ENCODE results near the gene STAB2.

The STAB2 gene

DNA sequence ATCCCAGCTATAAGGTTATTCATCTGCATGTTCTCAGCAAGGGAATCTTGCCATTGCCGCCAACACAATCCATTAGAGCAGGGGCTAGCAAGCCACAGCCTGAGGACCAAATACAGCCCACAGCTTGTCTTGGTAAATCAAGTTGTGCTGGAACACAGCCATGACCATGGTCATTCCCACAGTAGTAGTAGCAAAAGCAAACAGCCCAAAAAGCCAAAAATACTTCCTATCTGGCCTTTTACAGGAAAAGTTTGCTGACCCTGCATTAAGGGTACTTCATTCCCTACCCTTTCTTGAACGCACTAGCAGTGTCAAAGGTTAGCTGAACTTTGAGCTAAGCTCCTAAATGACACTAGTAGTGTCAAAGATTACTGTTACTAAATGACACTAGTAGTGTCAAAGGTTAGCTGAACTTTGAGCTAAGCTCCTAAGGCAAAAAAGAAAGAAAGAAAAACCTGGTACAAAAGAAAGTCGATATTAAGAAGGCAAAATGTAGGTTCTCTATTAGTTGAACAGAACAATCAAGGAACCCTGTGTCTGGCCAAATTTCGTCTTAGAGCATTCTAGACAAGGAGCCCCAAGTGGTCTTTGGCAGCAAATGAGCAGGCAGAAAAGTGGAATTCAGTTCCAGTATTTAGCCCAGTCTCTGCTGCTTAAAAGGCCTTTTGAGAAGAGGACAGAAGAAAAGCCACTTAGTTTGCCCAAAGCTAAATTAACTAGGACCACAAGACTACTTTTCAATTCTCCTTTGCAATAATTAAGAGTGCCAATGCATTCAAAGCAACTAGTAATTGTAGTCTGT is 186.2 kb downstream of the STAB2 start:
- TF ChIP-seq ZNF274 (IDR thresholded peaks at IDR 0.05; ENCODE audit: low read depth, low read length) = no peak
- no peak overlapping the region for H3K4me3 ChIP-seq (ENCODE audit: low read length)

DNA sequence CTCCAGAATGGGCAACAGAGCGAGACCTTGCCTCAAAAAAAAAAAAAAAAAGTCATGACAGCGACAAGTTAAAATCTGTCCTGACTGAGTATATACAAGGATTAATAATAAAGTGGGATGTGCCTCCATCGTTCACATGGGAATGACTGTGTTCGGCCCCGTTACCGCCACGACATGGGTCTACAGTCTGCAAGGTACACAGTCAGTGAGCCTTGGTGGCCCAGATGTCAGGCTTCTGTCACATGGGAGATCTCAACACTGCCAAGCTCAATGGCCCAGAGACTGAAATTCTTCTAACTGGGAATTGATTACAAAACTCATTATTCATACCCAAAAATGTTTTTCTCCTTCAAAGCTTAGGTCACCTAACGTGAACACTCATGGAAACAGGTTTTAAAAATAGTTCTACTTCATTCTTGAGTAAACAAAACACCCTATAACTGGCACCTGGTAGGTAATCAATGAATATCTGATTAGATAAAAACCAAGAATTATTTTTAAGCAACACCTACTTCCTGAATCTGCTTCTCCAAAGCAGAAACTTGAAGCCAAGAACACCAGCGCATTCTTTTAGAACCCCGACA is 188.0 kb downstream of the STAB2 start:
- no peak overlapping the region for H3K4me3 ChIP-seq (ENCODE audit: low read length)
- no peak for TF ChIP-seq ZNF274 (IDR thresholded peaks at IDR 0.05; ENCODE audit: low read depth, low read length)

DNA sequence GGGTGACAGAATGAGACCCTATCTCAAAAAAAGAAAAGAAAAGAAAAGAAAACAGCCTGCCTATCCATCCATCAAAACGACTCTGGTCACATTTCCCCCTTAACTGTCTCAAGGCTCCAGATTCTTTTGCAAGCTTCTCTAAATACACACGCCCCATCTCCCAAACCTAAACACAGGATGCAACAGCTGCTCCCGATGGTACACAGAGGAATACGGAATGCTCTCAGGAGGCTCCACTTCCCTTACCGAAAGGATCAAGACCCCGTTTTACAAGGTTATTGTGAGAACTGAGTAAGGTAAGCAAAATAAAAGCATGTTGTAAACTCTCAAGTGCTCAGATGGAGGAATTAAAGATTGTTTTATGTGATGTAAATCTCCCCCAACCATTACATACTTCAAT is 191.7 kb downstream of the STAB2 start:
- H3K4me3 ChIP-seq (ENCODE audit: low read length) = no peak overlapping the region
- TF ChIP-seq ZNF274 (IDR thresholded peaks at IDR 0.05; ENCODE audit: low read depth, low read length) = no peak

DNA sequence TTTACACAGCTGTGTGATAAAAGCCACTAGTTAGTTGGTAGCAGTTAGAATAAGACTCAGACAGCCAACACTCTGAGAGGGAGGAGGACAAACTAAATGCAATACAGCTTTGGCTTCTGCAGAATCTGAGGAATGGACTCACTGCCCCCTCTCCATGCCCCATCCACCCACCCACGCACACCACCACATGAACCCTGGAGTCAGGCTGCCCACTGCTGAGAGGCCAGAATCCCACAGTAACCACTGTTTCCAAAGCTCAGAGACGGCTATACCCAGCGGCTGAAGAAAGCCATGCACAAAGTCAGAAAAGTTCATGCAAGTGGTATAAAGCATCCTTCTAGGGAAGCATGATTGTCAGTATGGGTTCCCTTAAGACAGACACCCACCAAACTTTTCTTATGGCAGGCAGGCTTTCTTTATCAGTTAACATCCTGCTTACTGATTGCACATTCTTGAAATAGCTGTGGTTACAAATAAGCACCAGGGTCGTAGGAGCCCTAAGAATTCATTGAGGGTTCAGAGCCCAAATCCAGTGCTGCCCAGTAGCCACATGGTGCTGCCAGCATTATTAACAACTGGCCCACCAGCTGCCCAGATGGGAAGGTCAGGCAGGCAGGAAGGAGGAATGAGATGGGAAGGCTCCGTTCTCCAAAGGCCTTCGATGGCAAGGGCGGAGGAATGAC is 192.5 kb downstream of the STAB2 start:
- TF ChIP-seq ZNF274 (IDR thresholded peaks at IDR 0.05; ENCODE audit: low read depth, low read length) = no peak
- H3K4me3 ChIP-seq (ENCODE audit: low read length) = no peak overlapping the region

DNA sequence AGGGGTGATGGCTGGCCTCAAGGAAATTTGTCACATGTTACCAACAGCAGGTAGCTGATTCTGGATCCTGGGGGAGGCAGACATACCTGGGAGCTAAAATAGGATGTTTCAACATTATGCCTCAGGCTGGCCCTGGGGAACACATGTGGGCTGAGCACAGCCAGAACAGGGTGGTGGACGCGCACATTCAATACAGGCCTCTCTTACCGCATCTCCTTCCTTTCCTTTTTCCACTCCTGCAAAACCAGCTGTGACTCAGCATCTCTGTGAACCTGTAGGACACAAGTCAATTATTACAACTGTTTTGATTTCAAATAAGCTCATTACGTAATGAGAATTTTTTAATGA is 193.0 kb downstream of the STAB2 start:
- TF ChIP-seq ZNF274 (IDR thresholded peaks at IDR 0.05; ENCODE audit: low read depth, low read length) = no peak
- H3K4me3 ChIP-seq (ENCODE audit: low read length) = no peak overlapping the region

GRCh38 chr12:103780992-103781391 is 193.9 kb downstream of the STAB2 start:
- no peak for TF ChIP-seq ZNF274 (IDR thresholded peaks at IDR 0.05; ENCODE audit: low read depth, low read length)
- H3K4me3 ChIP-seq (ENCODE audit: low read length) = no peak overlapping the region

- no peak for TF ChIP-seq ZNF274 (IDR thresholded peaks at IDR 0.05; ENCODE audit: low read depth, low read length)
- H3K4me3 ChIP-seq (ENCODE audit: low read length) = no peak overlapping the region
Observed at GRCh38 chr12:103782399-103782798, 195.3 kb downstream of the STAB2 start.

- H3K4me3 ChIP-seq (ENCODE audit: low read length) = no peak overlapping the region
- no peak for TF ChIP-seq ZNF274 (IDR thresholded peaks at IDR 0.05; ENCODE audit: low read depth, low read length)
Observed at GRCh38 chr12:103783744-103784664, 196.9 kb downstream of the STAB2 start.

GRCh38 chr12:103785243-103786031 is 198.4 kb downstream of the STAB2 start:
- no peak overlapping the region for H3K4me3 ChIP-seq (ENCODE audit: low read length)
- TF ChIP-seq ZNF274 (IDR thresholded peaks at IDR 0.05; ENCODE audit: low read depth, low read length) = no peak

GRCh38 chr12:103786201-103786600 is 199.1 kb downstream of the STAB2 start:
- TF ChIP-seq ZNF274 (IDR thresholded peaks at IDR 0.05; ENCODE audit: low read depth, low read length) = no peak
- no peak overlapping the region for H3K4me3 ChIP-seq (ENCODE audit: low read length)

- no peak for TF ChIP-seq ZNF274 (IDR thresholded peaks at IDR 0.05; ENCODE audit: low read depth, low read length)
- H3K4me3 ChIP-seq (ENCODE audit: low read length) = no peak overlapping the region
Observed at GRCh38 chr12:103791350-103791920, 204.4 kb downstream of the STAB2 start.

DNA sequence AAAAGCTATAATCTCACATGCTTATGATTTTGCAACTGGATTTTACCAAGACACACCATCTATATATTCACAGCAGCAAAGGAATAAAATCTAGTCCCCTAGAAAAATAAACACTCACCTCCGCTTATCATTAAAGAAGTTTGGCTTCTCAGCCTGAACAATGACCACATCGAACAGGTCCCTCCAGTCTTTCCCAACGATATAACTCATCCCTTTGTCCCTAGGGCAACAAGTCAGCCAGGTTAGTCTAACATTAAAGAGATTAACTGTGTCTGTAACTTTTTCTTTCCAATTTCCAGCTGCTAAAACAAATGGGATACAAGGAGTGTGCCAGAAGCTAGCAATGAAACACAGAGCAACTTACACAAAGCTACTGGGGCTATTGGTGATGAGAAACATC is 206.0 kb downstream of the STAB2 start:
- no peak for TF ChIP-seq ZNF274 (IDR thresholded peaks at IDR 0.05; ENCODE audit: low read depth, low read length)
- no peak overlapping the region for H3K4me3 ChIP-seq (ENCODE audit: low read length)

- H3K4me3 ChIP-seq (ENCODE audit: low read length) = no peak overlapping the region
- TF ChIP-seq ZNF274 (IDR thresholded peaks at IDR 0.05; ENCODE audit: low read depth, low read length) = no peak
Observed at GRCh38 chr12:103793512-103794045, 206.5 kb downstream of the STAB2 start.

Data from GM08714 (cell line).